ENCODE results near the gene KIAA1549.
"Not testable (repeated sequence)": the region's sequence is repeated elsewhere in the genome, so short reads cannot be mapped to it uniquely, and the experiment has no call there.

Gene KIAA1549

DNA sequence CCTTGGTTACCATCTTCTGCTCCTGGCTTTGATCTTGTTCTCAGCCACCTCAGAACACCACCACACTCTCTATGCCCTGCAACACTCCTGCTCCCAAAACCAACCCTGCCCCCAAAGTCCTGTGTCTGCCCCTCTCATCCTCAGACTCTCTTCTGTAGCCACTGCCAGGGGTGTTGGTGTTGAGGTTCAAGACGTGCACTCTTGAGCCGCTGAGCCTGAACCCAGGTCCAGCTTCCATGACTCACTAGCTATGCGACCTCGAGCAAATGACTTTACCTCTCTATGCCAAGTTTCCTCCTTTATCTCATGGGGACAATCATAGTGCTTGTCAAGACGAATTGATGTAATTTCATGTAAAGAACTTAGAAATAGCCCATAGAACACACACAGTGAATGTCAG is 182.4 kb downstream of the KIAA1549 start:
- DNase-seq: no peak

DNA sequence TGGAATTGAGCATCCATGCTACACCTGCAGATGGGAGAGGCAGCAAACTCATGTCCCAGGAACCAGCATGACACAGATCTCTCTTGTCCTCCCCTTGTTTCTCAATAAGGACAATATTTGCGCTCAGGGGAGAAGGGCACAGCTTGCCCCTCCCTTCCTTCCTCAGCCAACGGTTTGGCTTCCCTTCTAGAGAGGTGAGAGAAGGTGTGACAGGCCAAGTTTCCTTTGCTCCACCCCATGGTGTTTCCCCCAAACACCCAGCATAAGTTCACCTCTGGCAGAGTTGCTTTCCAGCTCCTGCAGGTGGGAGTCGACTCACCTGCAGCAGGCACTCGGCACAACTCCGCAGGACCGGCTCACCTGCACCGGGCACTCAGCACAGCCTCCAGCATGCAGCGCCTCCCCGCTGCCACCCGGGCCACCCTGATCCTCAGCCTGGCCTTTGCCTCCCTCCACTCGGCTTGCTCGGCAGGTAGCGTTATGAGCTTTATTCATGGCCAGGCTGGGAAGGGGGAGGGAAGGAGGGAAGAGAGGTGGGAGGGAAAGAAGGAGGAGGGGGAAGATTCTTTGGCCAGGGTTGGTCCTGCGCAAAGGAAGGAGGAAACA is 183.4 kb downstream of the KIAA1549 start, which contains the start of the genes ATP6V0A4 and TMEM213:
Gene ATP6V0A4, minus strand, starts transcription at position 482 of the 606 bp plus-strand sequence. CDS start 26,949 bp downstream, outside the sequence.
Gene TMEM213, plus strand, starts transcription at position 280 of the 606 bp plus-strand sequence. Its CDS starts 111 bp downstream, at position 391.
- no peak for DNase-seq

DNA sequence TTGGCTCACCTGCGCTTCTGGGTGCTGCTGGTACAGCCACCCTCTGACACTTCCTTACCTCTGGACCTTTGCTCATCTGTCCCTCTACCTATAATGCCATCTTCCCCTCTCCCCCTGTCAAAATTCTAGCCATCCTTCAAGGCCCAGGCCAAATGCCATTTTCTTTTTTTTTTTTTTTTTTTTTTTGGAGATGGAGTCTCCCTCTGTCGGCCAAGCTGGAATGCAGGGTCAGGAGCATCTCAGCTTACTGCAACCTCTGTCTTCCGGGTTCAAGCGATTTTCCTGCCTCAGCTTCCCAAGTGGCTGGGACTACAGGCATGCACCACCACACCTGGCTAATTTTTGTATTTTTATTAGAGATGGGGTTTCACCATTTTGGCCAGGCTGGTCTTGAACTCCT is 184.1 kb downstream of the KIAA1549 start:
- not testable (repeated sequence) for DNase-seq

DNA sequence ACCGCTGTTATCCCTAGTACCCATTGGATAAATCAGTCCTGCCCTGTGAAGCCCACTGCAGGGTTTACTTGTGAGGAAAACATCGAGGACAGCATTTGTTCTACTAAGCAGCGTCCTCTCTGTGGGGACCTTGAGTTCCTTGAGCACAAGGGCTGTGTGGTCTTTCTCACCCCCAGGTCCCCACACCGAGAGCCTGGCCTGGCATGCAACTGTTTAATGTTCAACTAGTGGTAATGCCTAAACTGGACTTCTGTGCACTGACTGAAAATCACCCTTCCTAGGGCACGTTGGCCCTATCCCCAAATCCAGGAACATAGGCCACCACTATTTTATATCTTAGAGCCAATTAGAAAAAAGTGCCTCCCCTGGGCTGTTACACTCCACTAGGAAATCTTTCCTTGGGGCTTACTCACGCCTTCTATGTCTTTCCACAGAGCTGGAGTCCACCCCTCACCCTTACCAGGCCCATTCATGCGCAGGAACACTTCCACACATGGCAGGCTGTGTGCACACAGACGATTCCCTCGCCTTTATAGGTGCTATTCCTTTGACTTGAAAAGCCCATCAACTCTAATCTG is 185.1 kb downstream of the KIAA1549 start:
- DNase-seq: no peak

DNA sequence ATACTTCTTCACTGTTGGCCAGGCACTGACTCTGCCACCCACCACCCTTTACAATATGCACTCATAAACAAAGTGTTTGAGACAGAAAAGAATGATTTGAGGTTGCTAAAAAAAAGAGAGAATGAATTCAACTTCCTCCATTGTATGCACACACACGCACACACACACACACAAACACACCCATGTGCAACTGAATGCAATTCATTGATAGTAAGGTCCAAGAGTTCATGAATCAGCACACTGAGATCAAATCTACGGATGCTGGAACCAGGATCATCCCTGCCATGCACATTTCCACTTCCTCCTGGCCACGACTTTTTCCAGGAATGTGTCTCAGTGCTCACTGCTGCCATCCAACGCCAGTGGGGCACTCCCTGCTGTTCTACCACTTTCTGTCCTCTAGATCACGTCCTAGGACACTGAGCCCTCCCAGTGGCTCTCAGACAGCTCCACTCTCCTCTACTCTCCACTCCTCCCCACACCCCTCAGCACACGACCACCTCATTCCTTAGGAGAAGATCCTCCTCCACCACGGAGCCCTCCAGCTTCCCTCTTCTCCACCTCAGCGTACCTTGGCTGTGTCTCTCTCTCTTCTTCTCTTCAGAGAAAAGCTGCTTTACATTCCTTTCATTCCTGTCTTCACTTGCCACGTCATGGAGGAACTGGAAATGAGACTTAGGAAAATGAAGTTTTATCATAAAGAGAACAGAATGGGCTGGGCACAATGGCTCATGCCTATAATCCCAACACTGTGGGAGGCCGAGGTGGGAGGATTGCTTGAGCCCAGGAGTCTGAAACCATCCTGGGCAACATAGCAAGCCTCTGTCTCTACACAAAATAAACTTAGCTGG is 195.4 kb downstream of the KIAA1549 start:
- no peak for DNase-seq

DNA sequence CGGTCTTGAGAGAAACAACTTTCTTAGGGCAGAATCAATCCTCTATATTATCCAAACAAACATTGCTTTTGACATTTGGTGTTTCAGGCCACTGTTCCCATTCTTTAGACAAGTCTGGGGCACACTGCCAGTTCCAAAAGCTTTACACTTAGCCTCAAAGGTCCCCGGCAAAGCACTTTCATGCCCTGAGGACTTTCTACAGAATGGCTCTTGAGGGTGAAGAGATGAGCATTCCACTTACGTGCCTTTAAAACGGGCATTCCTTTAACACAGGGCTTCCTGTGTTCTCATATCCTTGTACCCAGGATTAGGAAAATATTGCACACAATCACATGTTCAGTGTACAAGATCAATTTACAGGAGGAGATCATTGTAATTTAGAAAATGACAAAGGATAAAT is 196.5 kb downstream of the KIAA1549 start:
- no peak for DNase-seq
